ENCODE data around the gene PCSK1N.
"Not testable (repeated sequence)": the region's sequence is repeated elsewhere in the genome, so short reads cannot be mapped to it uniquely, and the experiment has no call there.

Gene PCSK1N, protein sequence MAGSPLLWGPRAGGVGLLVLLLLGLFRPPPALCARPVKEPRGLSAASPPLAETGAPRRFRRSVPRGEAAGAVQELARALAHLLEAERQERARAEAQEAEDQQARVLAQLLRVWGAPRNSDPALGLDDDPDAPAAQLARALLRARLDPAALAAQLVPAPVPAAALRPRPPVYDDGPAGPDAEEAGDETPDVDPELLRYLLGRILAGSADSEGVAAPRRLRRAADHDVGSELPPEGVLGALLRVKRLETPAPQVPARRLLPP

DNA sequence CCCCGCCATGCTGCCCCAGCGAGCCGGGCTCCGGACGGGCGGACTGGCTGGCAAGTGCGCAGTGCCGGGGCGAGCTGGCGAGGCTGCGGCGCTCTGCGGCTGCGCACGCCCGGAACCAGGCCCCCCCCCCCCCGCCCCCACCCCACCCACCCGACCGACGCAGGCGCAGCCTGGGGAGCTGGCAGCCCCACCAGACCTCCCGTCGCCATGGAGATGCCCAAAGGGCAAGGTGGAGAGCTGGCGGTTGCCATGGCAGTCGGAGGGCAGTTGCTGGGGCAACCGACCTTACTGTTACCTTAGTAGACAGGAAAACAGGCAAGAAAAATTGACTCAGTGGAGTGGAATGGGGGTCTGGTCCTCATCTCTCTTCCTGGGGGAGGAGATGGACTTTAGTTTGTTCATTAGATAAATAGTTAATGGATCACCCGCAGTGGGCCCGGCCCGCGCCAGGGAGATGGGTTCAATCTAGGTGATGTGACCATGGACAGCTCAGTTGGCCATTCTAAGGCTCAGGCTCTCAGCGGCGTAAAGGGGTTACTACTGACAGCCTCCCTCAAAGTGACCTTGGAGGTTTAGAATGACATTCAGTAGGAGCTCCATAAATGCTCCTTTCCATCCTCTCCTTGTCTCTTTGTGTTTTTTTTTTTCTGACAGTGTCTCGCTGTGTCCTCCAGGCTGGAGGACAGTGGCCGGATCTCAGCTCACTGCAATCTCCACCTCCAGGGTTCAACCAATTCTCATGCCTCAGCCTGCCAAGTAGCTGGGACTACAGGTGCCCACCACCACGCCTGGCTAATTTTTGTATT lies at the start of gene PCSK1N:
Gene PCSK1N (minus strand): TSS at position 87 of the 806 bp plus-strand sequence. CDS start 78 bp downstream, at position 9.
- DNase-seq (ENCODE audit: low spot score), result no peak

- DNase-seq (ENCODE audit: low spot score), result no peak
Observed at GRCh38 chrX:48883729-48884128, 48.3 kb upstream of the PCSK1N start.

DNA sequence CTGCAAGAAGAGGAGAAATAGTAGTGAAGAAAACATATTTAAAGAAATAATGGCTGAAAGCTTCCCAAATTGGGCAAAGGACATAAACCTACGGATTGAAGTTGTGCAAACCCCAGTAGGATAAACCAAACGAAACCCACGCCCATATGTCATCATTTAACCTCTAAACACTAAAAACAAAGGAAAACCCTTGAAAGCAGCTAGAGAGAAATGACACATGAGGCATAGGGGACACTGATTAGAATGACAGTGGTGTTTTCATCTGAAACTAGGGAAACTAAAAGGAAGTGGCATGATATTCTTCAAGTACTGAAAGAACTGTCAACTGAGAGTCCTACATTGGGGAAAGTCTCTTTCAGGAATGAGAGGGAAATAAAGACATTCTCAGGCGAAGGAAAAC lies 41.5 kb upstream of the PCSK1N start:
- DNase-seq (ENCODE audit: low spot score), result not testable (repeated sequence)

GRCh38 chrX:48872017-48872416 lies 36.6 kb upstream of the PCSK1N start:
- DNase-seq (ENCODE audit: low spot score), result not testable (repeated sequence)

DNA sequence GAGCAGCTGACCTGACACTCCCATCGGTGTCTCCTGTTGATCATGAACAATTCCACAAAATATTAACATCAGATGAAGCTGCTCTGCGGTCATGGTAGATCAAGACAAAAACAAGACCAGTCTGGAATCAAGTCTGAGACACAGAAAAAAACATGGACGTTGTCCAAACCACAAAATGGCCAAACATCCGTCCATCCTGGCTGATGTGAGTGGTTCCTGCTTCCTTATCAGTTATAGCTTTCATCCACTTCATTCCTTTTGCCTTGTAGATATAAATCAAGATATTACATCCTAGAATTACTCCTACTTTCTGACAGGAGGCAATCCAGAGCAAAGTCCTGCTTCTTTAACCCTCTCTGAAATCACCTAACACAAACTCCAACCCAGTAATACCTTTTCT lies 28.8 kb upstream of the PCSK1N start:
- DNase-seq (ENCODE audit: low spot score), result no peak

DNA sequence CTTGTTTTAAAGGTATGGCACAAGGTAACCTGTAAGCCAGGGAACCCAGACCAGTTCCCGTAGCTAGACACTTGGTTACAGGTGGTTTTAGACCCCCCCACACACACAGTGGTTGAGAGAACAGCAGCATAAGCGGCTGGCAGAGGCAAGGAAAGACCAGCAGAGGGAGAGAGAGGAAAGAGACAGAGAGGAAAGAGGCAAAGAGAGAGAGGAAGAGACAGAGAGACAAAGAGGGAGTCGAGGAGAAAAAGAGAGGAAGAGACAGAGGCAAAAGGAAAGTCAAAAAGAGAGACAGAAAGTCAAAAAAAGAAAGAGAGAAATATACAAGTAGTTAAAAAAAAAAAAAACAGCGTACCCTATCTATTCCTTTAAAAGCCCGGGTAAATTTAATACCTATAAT lies 19.5 kb upstream of the PCSK1N start:
- no peak for DNase-seq (ENCODE audit: low spot score)

GRCh38 chrX:48854121-48854804 lies 18.9 kb upstream of the PCSK1N start:
- not testable (repeated sequence) for DNase-seq (ENCODE audit: low spot score)

DNA sequence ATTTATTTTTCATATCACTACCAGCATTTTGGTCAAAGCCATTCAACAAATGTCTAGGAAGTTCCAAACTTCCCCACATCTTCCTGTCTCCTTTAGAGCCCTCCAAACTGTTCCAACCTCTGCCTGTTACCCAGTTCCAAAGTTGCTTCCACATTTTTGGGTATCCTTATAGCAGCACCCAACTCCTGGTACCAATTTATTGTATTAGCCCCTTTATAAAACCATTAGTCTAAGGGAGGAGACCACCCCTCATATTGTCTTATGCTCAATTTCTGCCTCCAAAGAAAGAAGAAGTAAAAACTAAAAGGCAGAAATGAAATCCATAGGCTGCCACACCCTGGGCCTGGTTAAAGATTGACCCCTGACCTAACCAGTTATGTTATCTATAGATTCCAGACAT lies 18.1 kb upstream of the PCSK1N start:
- not testable (repeated sequence) for DNase-seq (ENCODE audit: low spot score)

- no peak for DNase-seq (ENCODE audit: low spot score)
Observed at GRCh38 chrX:48852857-48853256, 17.4 kb upstream of the PCSK1N start.

DNA sequence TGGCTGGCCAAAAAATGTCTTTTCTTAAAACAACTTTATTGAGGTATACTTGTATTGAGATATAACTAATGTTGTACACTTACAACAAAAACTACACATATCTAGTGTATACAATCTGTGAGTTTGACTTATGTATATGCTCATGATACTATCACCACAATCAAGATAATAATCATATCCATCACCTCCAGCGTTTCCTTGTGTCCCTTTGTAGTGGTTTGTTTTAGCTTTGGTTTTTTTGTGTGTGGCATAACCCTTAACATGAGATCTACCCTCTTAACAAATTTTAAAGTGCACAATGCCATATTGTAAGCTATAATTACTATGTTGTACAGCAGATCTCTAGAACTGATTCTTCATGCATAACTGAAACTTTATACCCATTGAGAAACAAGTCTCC lies 13.4 kb upstream of the PCSK1N start:
- no peak for DNase-seq (ENCODE audit: low spot score)

- DNase-seq (ENCODE audit: low spot score), result no peak
Observed at GRCh38 chrX:48839686-48840085, 4.3 kb upstream of the PCSK1N start.

DNA sequence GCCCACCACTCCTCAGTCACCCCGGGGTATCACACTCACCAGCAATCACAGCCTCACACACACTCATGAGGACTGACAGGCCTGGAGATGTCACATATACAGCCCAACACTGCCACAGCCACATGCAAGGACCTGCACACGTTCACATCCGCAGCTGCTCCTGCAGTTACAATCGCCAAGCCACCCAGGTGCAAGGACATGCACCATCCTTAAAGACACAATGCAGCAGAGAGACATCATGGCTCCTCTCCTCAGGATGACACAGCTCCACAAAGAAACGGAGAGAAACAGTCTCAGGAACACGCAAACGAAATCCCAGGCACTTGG lies 1.1 kb downstream of the PCSK1N start:
- DNase-seq (ENCODE audit: low spot score), result no peak

GRCh38 chrX:48833542-48834138 lies 1.8 kb downstream of the PCSK1N start:
- DNase-seq (ENCODE audit: low spot score), result no peak

DNA sequence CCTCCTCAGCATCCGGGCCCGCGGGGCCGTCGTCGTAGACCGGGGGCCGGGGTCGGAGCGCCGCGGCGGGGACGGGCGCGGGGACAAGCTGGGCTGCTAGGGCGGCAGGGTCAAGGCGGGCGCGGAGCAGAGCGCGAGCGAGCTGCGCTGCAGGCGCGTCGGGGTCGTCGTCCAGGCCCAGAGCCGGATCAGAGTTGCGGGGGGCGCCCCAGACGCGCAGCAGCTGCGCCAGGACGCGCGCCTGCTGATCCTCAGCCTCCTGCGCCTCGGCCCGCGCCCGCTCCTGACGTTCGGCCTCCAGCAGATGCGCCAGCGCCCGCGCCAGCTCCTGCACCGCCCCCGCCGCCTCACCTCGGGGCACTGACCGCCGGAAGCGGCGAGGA lies 3.5 kb downstream of the PCSK1N start:
- DNase-seq (ENCODE audit: low spot score), result no peak

- DNase-seq (ENCODE audit: low spot score), result no peak
Observed at GRCh38 chrX:48831136-48831908, 4.1 kb downstream of the PCSK1N start.

GRCh38 chrX:48829016-48829735 lies 6.2 kb downstream of the PCSK1N start:
- no peak for DNase-seq (ENCODE audit: low spot score)

DNA sequence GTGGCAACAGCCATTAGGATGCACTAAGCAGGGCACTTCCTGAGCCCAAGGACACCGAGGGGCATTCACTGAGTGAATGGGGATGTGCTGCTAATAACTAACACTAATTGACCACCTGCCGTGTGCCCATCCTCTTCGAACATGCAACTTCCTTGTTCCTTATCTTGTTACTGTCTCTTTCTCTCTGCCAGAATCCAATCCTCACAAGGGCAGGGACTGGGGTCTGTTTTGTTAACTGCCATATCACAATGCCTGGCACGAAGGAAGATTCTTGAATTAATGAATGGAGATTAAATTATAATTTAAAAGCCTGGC lies 7.8 kb downstream of the PCSK1N start:
- DNase-seq (ENCODE audit: low spot score), result no peak

DNA sequence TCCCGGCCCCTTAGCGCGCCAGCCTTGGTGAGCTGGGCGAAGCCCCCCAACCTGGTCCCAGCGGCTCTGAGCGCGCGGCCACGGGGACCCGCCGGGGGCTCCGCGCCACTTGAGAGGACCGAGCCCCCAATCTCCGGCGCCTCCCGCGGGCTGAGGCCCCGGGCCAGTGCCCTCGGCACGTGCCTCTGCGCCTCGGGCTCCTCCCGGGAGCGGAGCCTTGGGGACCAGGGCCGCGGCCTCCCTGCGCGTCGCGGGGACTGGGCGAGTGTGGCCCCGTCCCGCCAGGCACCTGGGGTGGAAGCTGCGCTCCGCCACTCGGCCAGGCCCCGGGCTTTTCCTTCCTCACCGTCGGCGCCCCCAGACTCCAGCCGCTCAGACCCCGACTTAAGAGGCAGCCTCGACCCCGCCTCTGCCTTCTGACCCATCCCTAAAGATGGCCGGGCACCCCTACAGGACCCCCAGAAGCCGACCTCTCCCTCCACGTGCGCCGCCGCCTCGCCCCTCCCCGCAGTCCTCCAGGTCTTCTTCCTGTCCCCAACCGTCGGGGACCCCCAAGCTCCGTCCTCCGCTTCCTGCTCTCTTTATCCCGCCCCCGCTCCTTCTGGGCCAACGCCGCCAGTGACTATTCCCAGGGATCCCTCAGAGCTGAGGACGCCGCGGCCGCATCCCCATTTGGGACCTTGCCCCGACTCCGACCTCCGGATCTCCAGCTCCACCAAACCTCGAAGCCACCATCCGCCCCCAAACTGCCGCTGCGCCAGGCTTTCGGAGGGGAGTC lies 8.3 kb downstream of the PCSK1N start:
- DNase-seq (ENCODE audit: low spot score), result no peak

- DNase-seq (ENCODE audit: low spot score), result no peak
Observed at GRCh38 chrX:48826135-48826875, 9.1 kb downstream of the PCSK1N start, which contains the start of gene ERAS. Gene ERAS (plus strand): TSS chrX:48826513. CDS start chrX:48829124, 2,611 bp downstream.

- DNase-seq (ENCODE audit: low spot score), result no peak
Observed at GRCh38 chrX:48824066-48824465, 11.3 kb downstream of the PCSK1N start.

Data from left forelimb (tissue), 1 donor.